ENCODE data around the gene VIM.
"Not testable (repeated sequence)": the region's sequence is repeated elsewhere in the genome, so short reads cannot be mapped to it uniquely, and the experiment has no call there.

Gene VIM

GRCh38 chr10:17256627-17257026 lies 28.6 kb downstream of the VIM start:
- no peak for DNase-seq (ENCODE audit: low spot score)

- DNase-seq (ENCODE audit: low spot score): peak; percentile 51
These were observed 29.7 kb downstream of the VIM start for GRCh38 chr10:17257466-17258321.

- no peak for DNase-seq (ENCODE audit: low spot score)
These were observed 34.5 kb downstream of the VIM start for GRCh38 chr10:17262502-17262901.

- no peak for DNase-seq (ENCODE audit: low spot score)
These were observed 35.5 kb downstream of the VIM start for GRCh38 chr10:17263580-17263979.

- DNase-seq (ENCODE audit: low spot score): no peak
These were observed 37.4 kb downstream of the VIM start for GRCh38 chr10:17265468-17265867.

- not testable (repeated sequence) for DNase-seq (ENCODE audit: low spot score)
These were observed 38.5 kb downstream of the VIM start for GRCh38 chr10:17266549-17266948.

- no peak for DNase-seq (ENCODE audit: low spot score)
These were observed 44.6 kb downstream of the VIM start for GRCh38 chr10:17272648-17273047.

GRCh38 chr10:17273403-17273802 lies 45.4 kb downstream of the VIM start:
- no peak for DNase-seq (ENCODE audit: low spot score)

GRCh38 chr10:17276756-17277424 lies 48.8 kb downstream of the VIM start:
- no peak for DNase-seq (ENCODE audit: low spot score)

- no peak for DNase-seq (ENCODE audit: low spot score)
These were observed 50.7 kb downstream of the VIM start for GRCh38 chr10:17278607-17279240.

- no peak for DNase-seq (ENCODE audit: low spot score)
These were observed 54.3 kb downstream of the VIM start for GRCh38 chr10:17282311-17282710.

- no peak for DNase-seq (ENCODE audit: low spot score)
These were observed 58.8 kb downstream of the VIM start for GRCh38 chr10:17286562-17287550.

Data from hematopoietic multipotent progenitor cell treated with erythropoietin and hydrocortisone succinate and interleukin-3 and kit ligand, for 17 days (in vitro differentiated cells).